ENCODE data around the gene DYSF. TPM values are rescaled to one million over a fixed set of nuclear protein-coding genes. Genes with fewer than 3 reads are reported as not detected.

Gene DYSF
- total and polyA plus RNA-seq, 9 donors, result 2.3 to 16.5 (median 5.1) TPM

DNA sequence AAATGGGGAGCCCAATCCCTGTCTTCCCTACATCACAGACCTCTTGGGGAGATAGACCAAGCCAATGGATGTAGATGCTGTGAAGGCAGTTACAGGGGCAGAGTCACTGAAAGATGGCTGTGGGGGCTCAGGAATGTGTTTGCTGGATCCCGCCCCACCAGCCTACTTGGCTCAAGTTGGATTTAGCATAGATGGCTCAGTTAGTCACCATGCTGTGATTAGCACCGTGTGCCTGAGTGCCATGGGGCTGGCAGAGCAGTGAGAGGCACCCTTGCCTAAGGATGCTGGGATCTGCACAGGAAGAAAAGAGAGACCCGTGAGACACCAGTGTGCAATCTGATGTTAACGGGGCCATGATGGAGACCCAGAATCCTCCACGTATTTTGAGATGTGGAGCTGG is 228.3 kb downstream of the DYSF start:
- intact Hi-C loops (cut with DNase I), result loop anchor here in 1 of 4 donors (10.0 kb wide), 1 partner anchor 1723 kb away; no protein-coding TSS in a partner anchor
- H3K27me3 ChIP-seq, result no peaks in the 10 kb centered on the region
- no peak for DNase-seq
- TF ChIP-seq POLR2A (IDR thresholded peaks at IDR 0.05), result no peak
- TF ChIP-seq EP300 (IDR thresholded peaks at IDR 0.05), result no peak
- no peak for TF ChIP-seq CTCF (IDR thresholded peaks at IDR 0.05)
- H3K27ac ChIP-seq, result no peak overlapping the region
- no peaks in the 10 kb centered on the region for H3K36me3 ChIP-seq
- H3K4me1 ChIP-seq (ENCODE audit: insufficient read depth), result no peaks in the 10 kb centered on the region
- no peaks in the 10 kb centered on the region for H3K9me3 ChIP-seq
- WGBS, 3 donors, result 89 to 93% (median 91%) methylated on average over 5 of the region's 5 CpGs
- H3K4me3 ChIP-seq, result no peak overlapping the region

GRCh38 chr2:71682341-71682740 is 229.0 kb downstream of the DYSF start:
- H3K9me3 ChIP-seq, result no peaks in the 10 kb centered on the region
- H3K36me3 ChIP-seq, result no peaks in the 10 kb centered on the region
- DNase-seq, result peak in 2 of 5 donors; percentile 2 to 11
- no peaks in the 10 kb centered on the region for H3K4me1 ChIP-seq (ENCODE audit: insufficient read depth)
- intact Hi-C loops (cut with DNase I), result loop anchor here in 1 of 4 donors (10.0 kb wide), 1 partner anchor 1722 kb away; no protein-coding TSS in a partner anchor
- TF ChIP-seq CTCF (IDR thresholded peaks at IDR 0.05) (no peak), EP300 (IDR thresholded peaks at IDR 0.05) (no peak), POLR2A (IDR thresholded peaks at IDR 0.05) (no peak)
- H3K27ac ChIP-seq, result no peak overlapping the region
- 91 to 98% (median 92%) methylated on average over 11 of the region's 11 CpGs for WGBS, 3 donors
- no peaks in the 10 kb centered on the region for H3K27me3 ChIP-seq
- H3K4me3 ChIP-seq, result no peak overlapping the region

DNA sequence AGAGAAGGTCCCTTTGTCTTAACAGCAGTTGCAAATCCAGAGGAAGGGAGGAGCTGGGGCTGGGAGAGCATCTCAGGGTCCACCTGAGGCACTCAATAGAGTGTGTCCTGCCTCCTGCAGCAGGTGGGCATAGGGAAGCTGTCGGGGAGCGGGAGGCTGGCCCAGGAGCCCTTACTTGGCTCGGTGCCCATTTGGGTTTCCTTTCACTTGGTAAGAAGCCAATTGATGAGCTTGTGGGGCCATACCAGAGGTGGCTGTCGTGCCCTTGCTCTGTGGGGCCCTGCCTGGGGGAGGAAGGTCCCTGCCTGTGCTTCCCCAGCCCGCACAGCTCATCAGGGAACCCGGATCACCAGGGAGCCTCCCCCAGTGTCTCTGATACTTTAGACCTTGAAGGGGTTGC is 229.7 kb downstream of the DYSF start:
- Histone ChIP-seq H3K27ac (no peak overlapping the region), H3K4me3 (no peak overlapping the region), H3K4me1 (ENCODE audit: insufficient read depth) (no peaks in the 10 kb centered on the region), H3K9me3 (no peaks in the 10 kb centered on the region), H3K27me3 (no peaks in the 10 kb centered on the region), H3K36me3 (no peaks in the 10 kb centered on the region)
- TF ChIP-seq POLR2A (IDR thresholded peaks at IDR 0.05) (no peak), CTCF (IDR thresholded peaks at IDR 0.05) (no peak), EP300 (IDR thresholded peaks at IDR 0.05) (no peak)
- DNase-seq, result peak in 2 of 5 donors; percentile 12 to 16
- WGBS, 3 donors, result 57 to 79% (median 58%) methylated on average over 6 of the region's 6 CpGs
- intact Hi-C loops (cut with DNase I), result loop anchor here in 1 of 4 donors (10.0 kb wide), 1 partner anchor 1722 kb away; no protein-coding TSS in a partner anchor

DNA sequence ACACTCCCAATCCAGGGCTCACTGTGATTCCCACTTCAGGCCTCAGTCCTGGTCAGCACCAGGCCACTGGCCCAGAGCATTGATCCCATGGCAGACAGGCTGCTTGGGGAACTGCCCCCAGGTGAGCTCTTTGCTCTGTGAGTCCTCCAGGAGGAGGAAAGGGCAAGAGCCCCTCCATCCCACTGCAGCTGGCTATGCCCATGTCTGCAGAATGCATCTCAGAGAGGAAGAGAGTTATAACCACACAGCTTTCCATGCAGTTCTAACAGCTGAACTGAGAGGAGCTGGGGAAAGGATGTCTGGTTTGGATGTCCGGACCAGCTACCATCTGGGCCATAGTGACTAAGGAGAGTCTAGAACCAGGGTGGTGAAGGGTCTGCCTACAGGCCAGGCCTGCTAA is 230.3 kb downstream of the DYSF start:
- TF ChIP-seq EP300 (IDR thresholded peaks at IDR 0.05) (no peak), POLR2A (IDR thresholded peaks at IDR 0.05) (no peak), CTCF (IDR thresholded peaks at IDR 0.05) (no peak)
- Histone ChIP-seq H3K4me1 (ENCODE audit: insufficient read depth) (no peaks in the 10 kb centered on the region), H3K4me3 (no peak overlapping the region), H3K36me3 (no peaks in the 10 kb centered on the region), H3K27ac (no peak overlapping the region), H3K9me3 (no peaks in the 10 kb centered on the region), H3K27me3 (no peaks in the 10 kb centered on the region)
- WGBS, 3 donors, result 88 to 100% (median 90%) methylated on average over 1 of the region's 1 CpG
- peak in 1 of 5 donors; percentile 7 for DNase-seq
- intact Hi-C loops (cut with DNase I), result loop anchor here in 1 of 4 donors (10.0 kb wide), 1 partner anchor 1721 kb away; no protein-coding TSS in a partner anchor
